A673 (cell line): ENCODE results near the gene ZNF283.

ENCODE experiments used
- CTCF ChIP-seq: fragments of 300-800, 200-600 bp; sonication (generic); conservative IDR thresholded peaks from 2 replicates; pipeline ENCODE4 v1.5.1; 2017; ENCODE audit warnings: low read depth, mild to moderate bottlenecking, antibody characterized with exemption, low read length, moderate library complexity, mixed read lengths
- EZH2 ChIP-seq: fragments of 200-600 bp; sonication (generic); IDR thresholded peaks from 2 replicates; pipeline ENCODE4 v1.6.1; 2017; ENCODE audit warnings: borderline replicate concordance, low read depth, mild to moderate bottlenecking, mixed read lengths, antibody characterized with exemption, low read length; ENCODE audit not compliant: poor library complexity, severe bottlenecking

GRCh38 chr19:43809762-43810696, 17.1 kb upstream of the ZNF283 start:
- TF ChIP-seq EZH2 (no peak), CTCF (peak; percentile 71)
